GM12801 (cell line): Measurements from ENCODE around the gene SIAH3.

Source experiments
- TF ChIP-seq, protein P1 (sequence below): IDR thresholded peaks from one replicate; pipeline ENCODE4 v1.5.1; 2011; ENCODE audit warnings: control low read depth; ENCODE audit not compliant: insufficient read length; ENCODE audit errors: extremely low read depth

Gene SIAH3

DNA sequence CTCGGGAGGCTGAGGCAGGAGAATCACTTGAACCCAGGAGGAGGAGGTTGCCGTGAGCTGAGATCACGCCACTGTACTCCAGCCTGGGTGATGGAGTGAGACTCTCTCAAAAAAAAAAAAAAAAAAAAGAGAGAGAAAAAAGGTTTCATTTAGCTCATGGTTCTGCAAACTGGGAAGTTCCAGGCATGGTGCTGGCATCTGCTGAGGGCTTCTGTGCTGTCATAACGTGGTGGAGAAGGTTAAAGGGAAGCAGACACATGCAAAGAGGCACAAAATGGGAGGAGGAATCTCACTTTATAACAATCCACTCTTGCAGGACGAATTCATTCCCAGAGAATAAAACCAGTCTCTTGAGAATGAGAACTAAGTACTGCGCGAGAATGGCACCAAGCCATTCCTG lies 34.9 kb upstream of the SIAH3 start:
- TF ChIP-seq, protein P1, sequence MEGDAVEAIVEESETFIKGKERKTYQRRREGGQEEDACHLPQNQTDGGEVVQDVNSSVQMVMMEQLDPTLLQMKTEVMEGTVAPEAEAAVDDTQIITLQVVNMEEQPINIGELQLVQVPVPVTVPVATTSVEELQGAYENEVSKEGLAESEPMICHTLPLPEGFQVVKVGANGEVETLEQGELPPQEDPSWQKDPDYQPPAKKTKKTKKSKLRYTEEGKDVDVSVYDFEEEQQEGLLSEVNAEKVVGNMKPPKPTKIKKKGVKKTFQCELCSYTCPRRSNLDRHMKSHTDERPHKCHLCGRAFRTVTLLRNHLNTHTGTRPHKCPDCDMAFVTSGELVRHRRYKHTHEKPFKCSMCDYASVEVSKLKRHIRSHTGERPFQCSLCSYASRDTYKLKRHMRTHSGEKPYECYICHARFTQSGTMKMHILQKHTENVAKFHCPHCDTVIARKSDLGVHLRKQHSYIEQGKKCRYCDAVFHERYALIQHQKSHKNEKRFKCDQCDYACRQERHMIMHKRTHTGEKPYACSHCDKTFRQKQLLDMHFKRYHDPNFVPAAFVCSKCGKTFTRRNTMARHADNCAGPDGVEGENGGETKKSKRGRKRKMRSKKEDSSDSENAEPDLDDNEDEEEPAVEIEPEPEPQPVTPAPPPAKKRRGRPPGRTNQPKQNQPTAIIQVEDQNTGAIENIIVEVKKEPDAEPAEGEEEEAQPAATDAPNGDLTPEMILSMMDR, result no peak

DNA sequence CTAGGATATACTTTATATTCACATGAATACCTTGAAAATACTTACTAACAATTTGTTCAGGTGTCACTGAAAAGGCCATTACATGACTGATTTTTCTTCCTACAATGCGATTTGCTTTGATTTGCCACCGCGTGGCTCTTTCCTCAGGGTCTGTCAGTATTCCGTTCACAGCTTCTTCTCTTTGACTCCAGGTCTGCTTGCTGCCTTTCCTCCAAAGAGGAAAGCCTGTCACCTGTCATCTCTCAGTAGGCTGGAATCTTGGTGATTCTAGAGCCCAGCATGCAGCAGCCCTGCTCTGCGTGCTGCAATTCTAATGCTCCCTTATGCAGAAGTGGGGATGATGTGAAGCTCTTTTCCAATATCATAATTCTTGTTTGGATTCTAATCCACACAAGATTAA lies 33.6 kb upstream of the SIAH3 start:
- TF ChIP-seq, protein P1, result no peak

DNA sequence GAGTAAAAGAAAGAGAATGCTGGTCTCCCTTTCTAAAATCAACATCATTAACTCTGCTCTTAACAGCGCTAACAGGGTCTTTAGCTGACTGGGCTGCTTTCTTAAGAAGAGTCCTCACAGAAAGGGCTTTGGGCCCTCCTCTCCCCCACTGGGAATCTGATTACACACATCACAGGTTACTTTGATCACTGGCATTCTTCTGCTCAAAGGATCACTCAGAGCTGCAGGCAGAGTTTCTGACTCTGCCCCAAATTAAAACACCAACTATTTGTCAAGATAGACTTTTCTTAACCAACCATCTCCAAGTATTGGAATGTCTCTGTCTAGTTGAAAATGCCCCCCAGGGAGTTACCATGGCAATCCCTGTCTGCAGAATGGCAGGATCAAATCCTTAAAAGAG lies 31.1 kb upstream of the SIAH3 start:
- TF ChIP-seq, protein P1, result no peak

DNA sequence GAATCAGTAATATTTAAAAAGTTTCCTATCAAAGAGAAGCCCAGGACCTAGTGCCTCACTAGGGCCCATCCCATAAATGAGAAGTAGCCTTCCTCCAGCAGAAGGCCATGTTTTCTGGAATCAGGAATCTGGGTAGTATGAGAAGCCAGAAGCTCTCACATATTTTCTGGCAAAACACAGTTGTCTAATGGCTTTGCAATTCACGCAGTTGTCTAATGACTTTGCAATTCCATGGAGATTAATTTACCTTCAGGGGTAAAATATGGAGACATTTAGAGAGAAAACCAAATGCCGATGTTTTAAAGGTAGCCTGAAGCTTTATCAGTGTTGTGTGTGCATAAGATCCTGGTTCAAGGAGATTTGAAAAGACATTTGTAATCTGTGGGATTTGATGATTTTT lies 29.8 kb upstream of the SIAH3 start:
- TF ChIP-seq, protein P1, result no peak

DNA sequence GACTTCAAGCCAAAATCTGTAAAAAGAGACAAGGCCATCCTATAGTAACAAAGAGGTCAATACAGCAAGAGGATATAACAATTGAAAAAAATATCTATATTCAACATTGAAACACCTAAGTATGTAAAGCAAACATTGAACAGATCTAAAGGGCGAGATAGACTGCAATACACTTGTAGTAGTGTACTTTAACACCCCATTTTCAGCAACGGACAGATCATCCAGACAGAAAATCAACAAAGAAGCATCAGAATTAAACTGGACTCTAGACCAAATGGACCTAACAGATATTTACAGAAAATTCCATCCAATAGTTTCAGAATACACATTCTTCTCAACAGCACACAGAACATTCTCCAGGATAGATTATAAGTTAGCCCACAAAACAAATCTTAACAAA lies 28.7 kb upstream of the SIAH3 start:
- TF ChIP-seq, protein P1, result no peak

DNA sequence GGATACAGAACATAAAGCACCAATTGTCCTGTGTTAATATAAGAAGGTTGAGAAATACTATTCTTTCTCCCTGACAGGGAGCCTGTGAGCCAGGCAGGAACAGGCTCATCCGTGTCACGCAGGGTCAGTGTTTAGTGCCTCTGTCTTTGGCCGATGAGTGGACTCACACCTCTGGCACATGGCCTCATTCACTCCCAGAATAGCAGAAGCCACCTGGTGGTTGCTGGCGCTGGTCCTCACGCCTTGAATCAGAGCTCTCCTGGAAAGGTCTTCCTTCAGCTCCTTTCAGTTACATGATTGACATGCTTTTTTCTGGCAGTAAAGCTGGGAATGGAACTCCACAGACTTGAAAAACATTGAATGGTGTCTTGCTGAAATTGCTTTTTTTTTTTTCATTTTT lies 28.1 kb upstream of the SIAH3 start:
- TF ChIP-seq, protein P1, result no peak

DNA sequence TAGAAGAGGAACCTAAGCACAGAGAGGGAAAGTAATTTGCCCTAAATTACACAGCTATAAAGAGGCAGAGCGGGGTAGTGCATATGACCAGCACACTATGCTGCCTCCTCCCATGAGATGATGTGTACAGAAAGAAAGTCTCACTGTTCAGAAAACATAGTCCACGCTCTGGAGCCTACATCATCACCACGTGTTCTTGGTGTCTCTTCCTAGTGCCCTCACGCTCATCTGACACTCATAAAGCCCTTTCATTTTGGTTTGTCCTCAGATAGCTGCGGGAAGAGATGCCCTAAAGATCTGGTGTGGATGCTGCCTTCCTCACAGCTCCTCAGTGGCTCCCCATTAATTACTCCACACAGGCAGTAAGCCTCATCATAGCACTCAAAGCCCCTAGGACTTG lies 27.4 kb upstream of the SIAH3 start:
- TF ChIP-seq, protein P1, result no peak

DNA sequence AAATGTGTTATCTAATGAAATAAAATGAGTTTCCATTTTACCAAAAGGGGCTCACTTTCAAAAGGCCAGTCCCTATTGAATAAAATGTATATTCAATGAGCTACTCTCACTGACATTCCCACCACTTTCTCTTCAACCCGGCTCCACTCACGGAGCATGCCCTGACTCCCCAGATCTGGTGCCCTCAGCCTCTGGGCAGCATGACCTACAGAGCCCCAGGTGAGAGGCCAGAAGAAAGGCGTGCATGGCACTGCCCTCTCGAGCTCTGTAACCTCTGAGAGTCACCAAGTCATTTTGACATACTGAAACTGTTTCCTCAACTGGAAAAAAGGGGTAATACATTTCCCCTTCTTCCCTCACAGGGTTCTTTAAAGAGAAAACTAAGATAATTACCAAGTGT lies 25.2 kb upstream of the SIAH3 start:
- TF ChIP-seq, protein P1, result no peak
